B cell (primary cell): ENCODE results near the gene SETBP1. TPM values are rescaled to one million over a fixed set of nuclear protein-coding genes. Genes with fewer than 3 reads are reported as not detected.
A peak's percentile ranks its signal among the peaks of the same experiment; 100 is the strongest.

ENCODE experiments used
- ATAC-seq: fragments of 200-7000 bp; cut with Tn5 transposase; one replicate; pipeline ENCODE4 v1.10.0; 2021; ENCODE audit warnings: low read depth, mild to moderate bottlenecking, moderate number of reproducible peaks, moderate library complexity
- CTCF ChIA-PET: fragments of 350-600 bp; sonication (Branson Sonifier 250); formaldehyde crosslinking; loops from one replicate; lab custom pipeline; 2021; ENCODE audit warnings: antibody characterized with exemption, inconsistent platforms; lab: Charles Lee
- POLR2A ChIA-PET: fragments of 350-600 bp; sonication (Branson Sonifier 250); formaldehyde crosslinking; loops from one replicate; lab custom pipeline; 2021; ENCODE audit warnings: antibody characterized with exemption; lab: Charles Lee
- DNase-seq: peaks from one replicate; pipeline ENCODE4 v3.0.0; 2013
- H2AFZ ChIP-seq: 2 replicates; pipeline ENCODE4 v1.6.1; 2012; ENCODE audit warnings: mild to moderate bottlenecking, low read depth, low read length; ENCODE audit not compliant: insufficient read depth, poor library complexity, severe bottlenecking
- H3K27ac ChIP-seq, 2 donors: 1 replicate in 1 of 2; 2 replicates in 1 of 2; pipeline ENCODE4 v1.5.1; 2012 to 2013; ENCODE audit warnings: low read length in 2 of 2, mild to moderate bottlenecking in 2 of 2, moderate library complexity in 1 of 2
- H3K27me3 ChIP-seq, 4 experiments: fragments of 200-600 bp in 1 of 4; sonication (generic) in 1 of 4; replicated peaks in 1 of 4; 1 replicate in 2 of 4; 2 replicates in 2 of 4; pipeline versions ENCODE4 v1.6.1 to v1.7.0; 2013 to 2016; ENCODE audit warnings: low read length in 3 of 4, mild to moderate bottlenecking in 2 of 4, mixed read lengths in 1 of 4, moderate library complexity in 1 of 4; ENCODE audit not compliant: insufficient read depth in 4 of 4, control insufficient read depth in 3 of 4; ENCODE audit errors: control extremely low read depth in 1 of 4
- H3K36me3 ChIP-seq, 2 experiments: replicated peaks in 1 of 2; 1 replicate in 1 of 2; 2 replicates in 1 of 2; pipeline versions ENCODE4 v1.6.1 to v1.7.1; 2013; ENCODE audit warnings: low read length in 1 of 2; ENCODE audit not compliant: insufficient read depth in 2 of 2, control insufficient read depth in 1 of 2; ENCODE audit errors: control extremely low read depth in 1 of 2, extremely low read depth in 1 of 2
- H3K4me1 ChIP-seq, 2 donors: fragments of 200-600 bp in 1 of 2; sonication (generic) in 1 of 2; 1 replicate in 1 of 2; 2 replicates in 1 of 2; pipeline versions ENCODE4 v1.5.1 to v1.6.1; 2013 to 2017; ENCODE audit warnings: low read length in 2 of 2; ENCODE audit not compliant: control insufficient read depth in 2 of 2, insufficient read depth in 2 of 2
- H3K4me2 ChIP-seq: replicated peaks from 2 replicates; pipeline ENCODE3; 2012; ENCODE audit warnings: mild to moderate bottlenecking, low read depth, low read length; ENCODE audit not compliant: poor library complexity, severe bottlenecking
- H3K4me3 ChIP-seq, 5 experiments: fragments of 200-600 bp in 1 of 5; sonication (generic) in 1 of 5; 1 replicate in 3 of 5; 2 replicates in 2 of 5; pipeline versions ENCODE4 v1.5.1 to v1.7.0; 2011 to 2016; ENCODE audit warnings: low read length in 4 of 5, mild to moderate bottlenecking in 4 of 5, low read depth in 2 of 5, control low read depth in 1 of 5, moderate library complexity in 1 of 5; ENCODE audit not compliant: insufficient read depth in 1 of 5; ENCODE audit errors: control extremely low read depth in 1 of 5, extremely low read depth in 1 of 5
- H3K79me2 ChIP-seq: fragments of 200-600 bp; sonication (generic); one replicate; pipeline ENCODE4 v1.6.0; 2016; ENCODE audit warnings: low read length; ENCODE audit not compliant: control insufficient read depth, insufficient read depth
- H3K9ac ChIP-seq: fragments of 200-600 bp; sonication (generic); 2 replicates; pipeline ENCODE4 v1.6.1; 2017; ENCODE audit warnings: mild to moderate bottlenecking, low read length, moderate library complexity
- H3K9me3 ChIP-seq, 3 donors: one replicate each; pipeline versions ENCODE4 v1.6.1 to v1.7.1; 2013; ENCODE audit warnings: low read length in 2 of 3; ENCODE audit not compliant: control insufficient read depth in 2 of 3, insufficient read depth in 1 of 3; ENCODE audit errors: control extremely low read depth in 1 of 3
- H4K20me1 ChIP-seq: 2 replicates; pipeline ENCODE4 v1.6.0; 2012; ENCODE audit warnings: mild to moderate bottlenecking, low read length; ENCODE audit not compliant: insufficient read depth, control insufficient read depth, poor library complexity, severe bottlenecking
- H3K27ac Mint-ChIP-seq: one replicate; pipeline ENCODE4 v1.8.0; 2021; ENCODE audit warnings: mixed read lengths
- H3K27me3 Mint-ChIP-seq: one replicate; pipeline ENCODE4 v1.8.0; 2021; ENCODE audit warnings: mixed read lengths
- H3K4me1 Mint-ChIP-seq: one replicate; pipeline ENCODE4 v1.8.0; 2021; ENCODE audit warnings: mixed read lengths
- H3K4me3 Mint-ChIP-seq: one replicate; pipeline ENCODE4 v1.8.0; 2021; ENCODE audit warnings: mixed read lengths
- H3K9me3 Mint-ChIP-seq: one replicate; pipeline ENCODE4 v1.8.0; 2022; ENCODE audit warnings: mixed read lengths; ENCODE audit not compliant: insufficient read depth
- CTCF ChIP-seq: fragments of 200-600 bp; IDR thresholded peaks from one replicate; pipeline ENCODE4 v1.8.0; 2022; ENCODE audit warnings: antibody characterized with exemption, mild to moderate bottlenecking
- EZH2 ChIP-seq: IDR thresholded peaks from 2 replicates; pipeline ENCODE4 v1.6.1; 2012; ENCODE audit warnings: borderline replicate concordance, low read depth, mild to moderate bottlenecking, moderate library complexity, low read length; ENCODE audit not compliant: insufficient read depth, poor library complexity, severe bottlenecking
- WGBS: methylation state at CpG from one replicate; pipeline ENCODE4 v1.1.5; 2013; ENCODE audit warnings: missing lambda C conversion rate; ENCODE audit not compliant: insufficient coverage; 5-methylcytosine and 5-hydroxymethylcytosine counted together
- intact Hi-C: fragments of 100-400 bp; cut with micrococcal nuclease; formaldehyde crosslinking; loops from one replicate; pipeline ENCODE4 v1.10.0; 2022
- polyA plus RNA-seq: library from polyadenylated mRNA; depleted of rRNA; stranded (reverse); fragments of >200 nt; gene quantifications from 2 replicates; pipeline ENCODE4 v1.2.3, GENCODE V29; 2012
- total RNA-seq, 2 donors: library from RNA; stranded (reverse); fragments of 120-200 nt in 1 of 2; gene quantifications; 1 replicate in 1 of 2; 2 replicates in 1 of 2; pipeline versions ENCODE4 v1.2.3 to v1.2.4, GENCODE V29; 2013 to 2022

The SETBP1 gene
- total and polyA plus RNA-seq, 2 donors (not counting 1 experiment from before 2014, with no cell fraction given), result 15.1 to 129 TPM

GRCh38 chr18:44742718-44743311 is 62.1 kb downstream of the SETBP1 start:
- intact Hi-C loops, result loop anchor here (2.0 kb wide), 1 partner anchor 16 kb away; no protein-coding TSS in a partner anchor
- Mint-ChIP-seq H3K4me3 (peak overlapping the region; percentile 2), H3K27ac (peak overlapping the region; percentile 68), H3K4me1 (peaks cover 76% of the 10 kb centered on the region), H3K9me3 (no peaks in the 10 kb centered on the region), H3K27me3 (no peaks in the 10 kb centered on the region)
- H3K9ac ChIP-seq, result no peak overlapping the region
- no peaks in the 10 kb centered on the region for H3K27me3 ChIP-seq
- WGBS, result 81% methylated on average over 2 of the region's 3 CpGs
- H3K36me3 ChIP-seq, result peaks cover 3 to 39% of the 10 kb centered on the region in 2 experiments
- peaks cover 34 to 43% of the 10 kb centered on the region in 2 donors for H3K4me1 ChIP-seq
- DNase-seq, result no peak
- H2AFZ ChIP-seq, result no peak overlapping the region
- POLR2A ChIA-PET, result interaction anchor here (0.5 to 1.7 kb wide), 3 partner anchors 11 to 16 kb away, joined by 3 to 4 read pairs (median 3); no protein-coding TSS in a partner anchor
- H4K20me1 ChIP-seq, result peaks cover 5% of the 10 kb centered on the region
- no peak for TF ChIP-seq CTCF
- TF ChIP-seq EZH2, result no peak
- CTCF ChIA-PET, result interaction anchor here (1.1 to 1.5 kb wide), 2 partner anchors 15 to 17 kb away, joined by 3 read pairs; no protein-coding TSS in a partner anchor
- peak overlapping the region; percentile 55 for H3K4me2 ChIP-seq
- H3K4me3 ChIP-seq, result no peak overlapping the region
- H3K79me2 ChIP-seq, result peaks cover 87% of the 10 kb centered on the region
- ATAC-seq, result no peak
- peaks cover 0 to 6% (median 0%) of the 10 kb centered on the region in 3 donors for H3K9me3 ChIP-seq
- H3K27ac ChIP-seq, result peak overlapping the region in 1 of 2 donors; percentile 59

- peaks cover 0 to 6% (median 0%) of the 10 kb centered on the region in 3 donors for H3K9me3 ChIP-seq
- H3K27ac Mint-ChIP-seq, result peak overlapping the region; percentile 51
- CTCF ChIA-PET, result interaction anchor here (1.1 kb wide), 1 partner anchor 14 kb away, joined by 3 read pairs; no protein-coding TSS in a partner anchor
- no peak overlapping the region for H2AFZ ChIP-seq
- no peak for ATAC-seq
- H4K20me1 ChIP-seq, result peaks cover 5% of the 10 kb centered on the region
- peaks cover 37 to 44% of the 10 kb centered on the region in 2 donors for H3K4me1 ChIP-seq
- peak overlapping the region; percentile 55 for H3K4me2 ChIP-seq
- H3K4me1 Mint-ChIP-seq, result peaks cover 80% of the 10 kb centered on the region
- TF ChIP-seq CTCF (no peak), EZH2 (no peak)
- POLR2A ChIA-PET, result interaction anchor here (1.5 kb wide), 1 partner anchor 14 kb away, joined by 3 read pairs; no protein-coding TSS in a partner anchor
- H3K4me3 ChIP-seq, result no peak overlapping the region
- WGBS, result no CpG with 5 or more reads among the region's 2 CpGs
- no peak overlapping the region for H3K9ac ChIP-seq
- no peaks in the 10 kb centered on the region for H3K9me3 Mint-ChIP-seq
- H3K36me3 ChIP-seq, result peaks cover 6 to 35% of the 10 kb centered on the region in 2 experiments
- no peaks in the 10 kb centered on the region for H3K27me3 ChIP-seq
- intact Hi-C loops, result loop anchor here (2.0 kb wide), 1 partner anchor 15 kb away; no protein-coding TSS in a partner anchor
- H3K27ac ChIP-seq, result peak overlapping the region in 1 of 2 donors; percentile 59
- H3K27me3 Mint-ChIP-seq, result no peaks in the 10 kb centered on the region
- no peak for DNase-seq
- peaks cover 89% of the 10 kb centered on the region for H3K79me2 ChIP-seq
- no peak overlapping the region for H3K4me3 Mint-ChIP-seq
Observed at GRCh38 chr18:44743631-44744030, 62.9 kb downstream of the SETBP1 start.
